ENCODE results near the gene HIP1. TPM values are rescaled to one million over a fixed set of nuclear protein-coding genes. Genes with fewer than 3 reads are reported as not detected.
"Not testable (repeated sequence)": the region's sequence is repeated elsewhere in the genome, so short reads cannot be mapped to it uniquely, and the experiment has no call there.

Gene HIP1
- polyA plus RNA-seq (2011; rRNA removed): 33.4 and 39.0 TPM in 2 replicates
- 27.4 and 35.7 TPM in 2 replicates for polyA plus RNA-seq (2012; cell fraction: cytosol; rRNA removed)
- polyA plus RNA-seq (2012; cell fraction: nucleus; rRNA removed): 31.5 and 36.7 TPM in 2 replicates
- 17.3 to 19.6 TPM (median 19.0 TPM) in 3 replicates for polyA plus RNA-seq (2017; fragmentation: RNase III; extraction: RNeasy Plus Mini Kit Qiagen cat#74134 plus additional on column Dnase treatment)
- 56.5 and 69.9 TPM in 2 replicates for polyA minus RNA-seq (2011; rRNA and poly(A)+ RNA removed)

DNA sequence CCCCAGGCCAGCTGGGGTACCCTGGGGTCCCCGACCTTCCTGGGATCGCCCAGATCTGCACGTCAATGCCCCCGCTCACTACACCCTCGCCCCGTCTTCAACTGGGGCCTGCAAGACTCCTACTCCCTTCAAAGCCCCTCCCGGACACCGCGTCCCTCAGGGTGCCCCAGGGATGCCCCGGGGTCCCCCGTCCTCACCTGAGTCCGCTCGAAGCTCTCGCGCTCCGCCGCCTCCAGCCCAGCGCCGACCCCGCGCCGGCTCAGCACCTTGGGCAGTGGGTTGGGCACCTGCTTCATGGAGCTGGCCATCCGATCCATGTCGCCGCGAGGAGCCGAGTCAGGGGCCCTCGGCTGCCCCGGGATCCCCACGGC is at the start of gene HIP1:
TSS of gene HIP1 (minus strand) at position 338 of the 371 bp plus-strand sequence. CDS start at position 317, 21 bp downstream.
- CTCF ChIA-PET: interaction anchor here (0.5 to 2.7 kb wide), 2 partner anchors 24 to 697 kb away, joined by 3 to 15 read pairs; no protein-coding TSS in a partner anchor
- no peak for FAIRE-seq

DNA sequence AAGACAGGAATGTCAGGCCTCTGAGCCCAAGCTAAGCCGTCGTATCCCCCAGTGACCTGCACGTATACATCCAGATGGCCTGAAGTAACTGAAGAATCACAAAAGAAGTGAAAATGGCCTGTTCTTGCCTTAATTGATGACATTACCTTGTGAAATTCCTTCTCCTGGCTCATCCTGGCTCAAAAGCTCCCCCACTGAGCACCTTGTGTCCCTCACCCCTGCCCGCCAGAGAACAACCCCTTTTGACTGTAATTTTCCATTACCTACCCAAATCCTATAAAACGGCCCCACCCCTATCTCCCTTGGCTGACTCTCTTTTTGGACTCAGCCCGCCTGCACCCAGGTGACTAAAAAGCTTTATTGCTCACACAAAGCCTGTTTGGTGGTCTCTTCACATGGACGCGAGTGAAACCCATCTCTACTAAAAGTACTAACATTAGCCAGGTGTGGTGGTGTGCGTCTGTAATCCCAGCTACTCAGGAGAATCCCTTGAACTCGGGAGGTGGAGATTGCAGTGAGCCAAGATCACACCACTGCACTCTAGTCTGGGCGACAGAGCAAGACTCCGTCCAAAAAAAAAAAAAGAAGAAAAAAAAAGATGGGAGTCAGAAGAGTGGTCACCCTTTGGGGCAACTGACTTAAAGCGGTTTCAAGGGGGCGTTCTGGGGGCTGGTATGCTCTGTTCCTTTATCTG is 49.6 kb upstream of the HIP1 start:
- POLR2A ChIA-PET; H3K27ac ChIP-seq; DNase-seq (ENCODE audit: low read depth in 1 of 2, low spot score in 1 of 2); ATAC-seq; H3K9me3 ChIP-seq; FAIRE-seq; H3K4me2 ChIP-seq; H3K4me3 ChIP-seq: not testable (repeated sequence)
- CTCF ChIA-PET: interaction anchor here (1.4 kb wide), 1 partner anchor 11 kb away, joined by 5 read pairs; no protein-coding TSS in a partner anchor
- peaks cover 11% of the 10 kb centered on the region for H3K4me1 ChIP-seq
- WGBS (ENCODE audit: missing lambda C conversion rate): 76% methylated on average over 14 of the region's 14 CpGs

More for the DNA sequence above, at the start of gene HIP1:
- Histone ChIP-seq H3K9me3 (no peaks in the 10 kb centered on the region), H3K4me1 (peaks cover 47% of the 10 kb centered on the region), H3K27ac (peak within 1 kb of the TSS; percentile 91), H3K4me3 (peak within 1 kb of the TSS; percentile 97), H3K4me2 (peak within 1 kb of the TSS; percentile 94)
- TF ChIP-seq, protein P1, sequence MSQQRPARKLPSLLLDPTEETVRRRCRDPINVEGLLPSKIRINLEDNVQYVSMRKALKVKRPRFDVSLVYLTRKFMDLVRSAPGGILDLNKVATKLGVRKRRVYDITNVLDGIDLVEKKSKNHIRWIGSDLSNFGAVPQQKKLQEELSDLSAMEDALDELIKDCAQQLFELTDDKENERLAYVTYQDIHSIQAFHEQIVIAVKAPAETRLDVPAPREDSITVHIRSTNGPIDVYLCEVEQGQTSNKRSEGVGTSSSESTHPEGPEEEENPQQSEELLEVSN (IDR thresholded peaks at IDR 0.05; ENCODE audit: borderline replicate concordance, low read depth): no peak
- no peak for TF ChIP-seq ESRRA (IDR thresholded peaks at IDR 0.05; ENCODE audit: borderline replicate concordance, low read length)
- TF ChIP-seq, protein P2, sequence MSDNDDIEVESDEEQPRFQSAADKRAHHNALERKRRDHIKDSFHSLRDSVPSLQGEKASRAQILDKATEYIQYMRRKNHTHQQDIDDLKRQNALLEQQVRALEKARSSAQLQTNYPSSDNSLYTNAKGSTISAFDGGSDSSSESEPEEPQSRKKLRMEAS (IDR thresholded peaks at IDR 0.05): 0 out of 2 replicates have a peak, but pooled peaks have one; percentile 3
- TF ChIP-seq POLR2A (IDR thresholded peaks at IDR 0.05; ENCODE audit: low read length): peak; percentile 31; the same call in 1 of the 2 replicates
- peak; percentile 46; the same call in 1 of the 2 replicates for TF ChIP-seq PHF8 (IDR thresholded peaks at IDR 0.05; ENCODE audit: borderline replicate concordance, low read depth)
- ATAC-seq (peak in 1 of 2 experiments; percentile 36; a peak in 2 of 6 replicates), DNase-seq (ENCODE audit: low read depth in 1 of 2, low spot score in 1 of 2) (no peak)
- POLR2A ChIA-PET: no interaction called here
- 1% methylated on average over 22 of the region's 30 CpGs for WGBS (ENCODE audit: missing lambda C conversion rate)

DNA sequence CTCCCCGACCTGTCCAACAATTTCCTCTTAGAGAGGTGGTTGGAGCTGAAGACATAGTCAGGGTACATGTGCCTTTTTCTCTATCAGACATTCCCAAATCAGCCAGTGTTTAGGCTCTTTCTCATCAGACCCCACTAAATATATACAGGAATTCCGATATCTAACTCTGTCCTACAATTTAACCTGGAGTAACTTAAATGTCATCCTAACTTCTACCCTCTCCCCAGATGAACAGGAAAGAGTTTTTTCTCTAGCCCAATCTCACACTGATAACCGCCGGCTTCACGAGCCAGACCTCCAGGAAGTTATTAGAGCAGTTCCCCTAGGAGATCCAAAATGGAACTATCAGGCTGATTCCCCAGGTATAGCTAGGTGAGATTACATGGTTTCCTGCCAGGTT is 44.3 kb upstream of the HIP1 start:
- CTCF ChIA-PET: interaction anchor here (0.9 to 3.4 kb wide), 2 partner anchors 20 to 89 kb away, joined by 3 to 11 read pairs; no protein-coding TSS in a partner anchor
- FAIRE-seq: not testable (repeated sequence)

DNA sequence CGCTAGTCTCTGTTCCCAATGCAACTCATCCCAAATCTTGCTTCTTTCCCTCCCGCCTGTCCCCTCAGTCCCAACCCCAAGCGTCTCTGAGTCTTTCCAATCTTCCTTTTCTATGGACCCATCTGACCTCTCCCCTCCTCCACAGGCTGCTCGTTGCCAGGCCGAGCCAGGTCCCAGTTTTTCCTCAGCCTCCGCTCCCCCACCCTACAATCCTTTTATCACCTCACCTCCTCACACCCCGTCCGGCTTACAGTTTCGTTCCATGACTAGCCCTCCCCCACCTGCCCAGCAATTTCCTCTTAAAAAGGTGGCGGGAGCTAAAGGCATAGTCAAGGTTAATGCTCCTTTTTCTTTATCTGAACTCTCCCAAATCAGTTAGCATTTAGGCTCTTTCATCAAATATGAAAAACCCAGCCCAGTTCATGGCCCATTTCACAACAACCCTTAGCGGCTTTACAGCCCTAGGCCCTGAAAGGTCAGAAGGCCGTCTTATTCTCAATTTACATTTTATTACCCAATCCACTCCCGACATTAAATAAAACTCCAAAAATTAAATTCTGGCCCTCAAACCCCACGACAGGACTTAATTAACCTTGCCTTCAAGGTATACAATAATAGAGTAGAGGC is 42.0 kb upstream of the HIP1 start:
- H3K9me3 ChIP-seq; H3K27ac ChIP-seq; H3K4me3 ChIP-seq; FAIRE-seq; H3K4me1 ChIP-seq; H3K4me2 ChIP-seq; POLR2A ChIA-PET; DNase-seq (ENCODE audit: low read depth in 1 of 2, low spot score in 1 of 2); ATAC-seq; CTCF ChIA-PET: not testable (repeated sequence)
- 81% methylated on average over 14 of the region's 14 CpGs for WGBS (ENCODE audit: missing lambda C conversion rate)

More for the DNA sequence above, 44.3 kb upstream of the HIP1 start:
- not testable (repeated sequence) for H3K4me1 ChIP-seq; H3K4me3 ChIP-seq; H3K27ac ChIP-seq; DNase-seq (ENCODE audit: low read depth in 1 of 2, low spot score in 1 of 2); H3K4me2 ChIP-seq; ATAC-seq; H3K9me3 ChIP-seq
- POLR2A ChIA-PET: interaction anchor here (0.6 kb wide), 1 partner anchor 96 kb away, joined by 3 read pairs; no protein-coding TSS in a partner anchor
- 81% methylated on average over 5 of the region's 5 CpGs for WGBS (ENCODE audit: missing lambda C conversion rate)

DNA sequence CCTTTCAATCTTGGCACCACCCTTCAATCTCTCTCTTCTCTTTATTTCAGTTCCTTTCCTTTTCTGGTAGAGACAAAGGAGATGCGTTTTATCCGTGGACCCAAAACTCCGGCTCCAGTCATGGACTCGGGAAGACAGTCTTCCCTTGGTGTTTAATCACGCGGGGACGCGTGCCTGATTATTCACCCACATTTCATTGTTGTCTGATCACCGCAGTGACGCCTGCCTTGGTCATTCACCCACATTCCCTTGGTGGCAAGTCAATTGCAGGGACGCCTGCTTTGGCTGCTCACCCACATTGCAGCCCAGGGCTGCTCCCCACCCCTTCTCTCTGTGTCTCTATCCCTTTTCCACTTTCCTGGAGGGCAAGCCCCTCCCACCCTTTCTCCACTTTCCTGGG is 40.8 kb upstream of the HIP1 start:
- CTCF ChIA-PET; POLR2A ChIA-PET; H3K9me3 ChIP-seq; H3K4me3 ChIP-seq; H3K27ac ChIP-seq; DNase-seq (ENCODE audit: low read depth in 1 of 2, low spot score in 1 of 2); H3K4me2 ChIP-seq; H3K4me1 ChIP-seq; FAIRE-seq; ATAC-seq: not testable (repeated sequence)
- 70% methylated on average over 11 of the region's 11 CpGs for WGBS (ENCODE audit: missing lambda C conversion rate)

DNA sequence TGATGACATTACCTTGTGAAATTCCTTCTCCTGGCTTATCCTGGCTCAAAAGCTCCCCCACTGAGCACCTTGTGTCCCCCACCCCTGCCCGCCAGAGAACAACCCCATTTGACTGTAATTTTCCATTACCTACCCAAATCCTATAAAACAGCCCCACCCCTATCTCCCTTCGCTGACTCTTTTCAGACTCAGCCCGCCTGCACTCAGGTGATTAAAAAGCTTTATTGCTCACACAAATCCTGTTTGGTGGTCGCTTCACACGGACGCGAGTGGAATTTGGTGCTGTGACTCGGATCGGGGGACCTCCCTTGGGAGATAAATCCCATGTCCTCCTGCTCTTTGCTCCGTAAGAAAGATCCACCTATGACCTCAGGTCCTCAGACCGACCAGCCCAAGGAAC is 40.3 kb upstream of the HIP1 start:
- H3K4me2 ChIP-seq; FAIRE-seq; DNase-seq (ENCODE audit: low read depth in 1 of 2, low spot score in 1 of 2); CTCF ChIA-PET; H3K4me1 ChIP-seq; ATAC-seq; POLR2A ChIA-PET; H3K4me3 ChIP-seq; H3K27ac ChIP-seq; H3K9me3 ChIP-seq: not testable (repeated sequence)
- 68% methylated on average over 11 of the region's 11 CpGs for whole genome bisulfite sequencing (ENCODE audit: missing lambda C conversion rate)
